ENCODE data around the gene CCDC180.

DNA sequence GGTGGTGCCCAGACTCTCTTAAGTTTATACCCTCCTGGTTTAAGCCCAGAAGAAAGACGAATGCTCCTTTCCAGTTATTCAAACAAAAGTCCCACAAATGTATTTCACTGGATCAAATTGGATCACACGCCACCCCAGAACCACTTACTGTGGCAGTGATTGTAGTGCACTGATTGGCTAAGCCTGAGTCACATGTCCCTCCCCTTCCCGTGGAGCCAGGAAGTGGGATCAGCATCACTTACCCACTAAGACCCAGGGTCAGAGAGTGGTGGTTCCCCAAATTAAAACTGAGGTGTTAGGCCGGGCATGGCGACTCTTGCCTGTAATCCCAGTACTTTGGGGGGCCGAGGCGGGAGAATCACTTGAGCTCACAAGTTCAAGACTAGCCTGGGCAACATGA lies 29.5 kb upstream of the CCDC180 start:
- no peak for TF ChIP-seq ZFX (IDR thresholded peaks at IDR 0.05)
- no peak for TF ChIP-seq EZH2 (IDR thresholded peaks at IDR 0.05)
- no peak for TF ChIP-seq ZNF274 (IDR thresholded peaks at IDR 0.05; ENCODE audit: low read depth, low read length)
- TF ChIP-seq, protein P1, sequence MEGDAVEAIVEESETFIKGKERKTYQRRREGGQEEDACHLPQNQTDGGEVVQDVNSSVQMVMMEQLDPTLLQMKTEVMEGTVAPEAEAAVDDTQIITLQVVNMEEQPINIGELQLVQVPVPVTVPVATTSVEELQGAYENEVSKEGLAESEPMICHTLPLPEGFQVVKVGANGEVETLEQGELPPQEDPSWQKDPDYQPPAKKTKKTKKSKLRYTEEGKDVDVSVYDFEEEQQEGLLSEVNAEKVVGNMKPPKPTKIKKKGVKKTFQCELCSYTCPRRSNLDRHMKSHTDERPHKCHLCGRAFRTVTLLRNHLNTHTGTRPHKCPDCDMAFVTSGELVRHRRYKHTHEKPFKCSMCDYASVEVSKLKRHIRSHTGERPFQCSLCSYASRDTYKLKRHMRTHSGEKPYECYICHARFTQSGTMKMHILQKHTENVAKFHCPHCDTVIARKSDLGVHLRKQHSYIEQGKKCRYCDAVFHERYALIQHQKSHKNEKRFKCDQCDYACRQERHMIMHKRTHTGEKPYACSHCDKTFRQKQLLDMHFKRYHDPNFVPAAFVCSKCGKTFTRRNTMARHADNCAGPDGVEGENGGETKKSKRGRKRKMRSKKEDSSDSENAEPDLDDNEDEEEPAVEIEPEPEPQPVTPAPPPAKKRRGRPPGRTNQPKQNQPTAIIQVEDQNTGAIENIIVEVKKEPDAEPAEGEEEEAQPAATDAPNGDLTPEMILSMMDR (IDR thresholded peaks at IDR 0.05 in 2 of 3, conservative IDR thresholded peaks at IDR 0.05 in 1 of 3; ENCODE audit: borderline replicate concordance in 1 of 3, insufficient read depth in 1 of 3, low read depth in 2 of 3, low read length in 2 of 3), result no peak
- no peak for TF ChIP-seq POLR2A (IDR thresholded peaks at IDR 0.05; ENCODE audit: borderline replicate concordance, extremely low read depth, insufficient read depth, insufficient read length)

Data from HCT116 (cell line).